Endothelial cell of hepatic sinusoid (primary cell): Measurements from ENCODE around the gene TMEM247.

Experiments
- in situ Hi-C: cut with HindIII; loops from 2 replicates; pipeline ENCODE4 v1.10.0; 2017; ENCODE audit warnings: low sequenced_read_pairs

Gene TMEM247

DNA sequence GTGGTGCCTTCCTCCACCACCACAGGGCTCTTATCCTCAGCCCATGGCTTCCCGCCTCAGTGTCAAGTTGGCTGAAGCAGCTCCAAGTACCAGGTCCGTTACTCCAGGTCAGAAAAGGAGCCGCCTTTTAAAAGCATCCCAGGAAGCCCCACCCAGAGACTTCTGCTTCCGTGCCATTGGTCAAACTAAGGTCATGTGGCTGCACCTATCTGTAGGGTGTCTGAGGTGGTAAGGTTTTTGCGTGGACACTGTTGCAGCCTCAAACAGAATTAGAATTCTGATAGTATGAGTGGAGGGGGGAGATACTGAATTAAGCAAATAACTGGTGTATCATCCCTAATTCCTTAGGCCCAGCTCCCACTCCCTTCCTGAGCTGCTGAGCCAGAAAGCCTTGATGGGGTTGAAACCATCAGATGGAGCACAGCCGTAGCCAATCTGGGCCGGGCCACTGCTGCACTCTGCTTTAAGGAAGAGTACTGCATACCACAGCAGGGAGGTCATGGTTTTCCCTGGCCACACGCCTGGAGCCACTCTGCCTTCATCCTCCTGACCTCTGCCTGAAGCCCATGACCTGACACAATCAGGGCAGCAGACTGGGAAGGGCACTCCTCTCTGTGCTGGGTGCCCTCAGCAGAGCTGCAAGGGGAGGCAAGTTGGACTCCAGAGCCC is 8.4 kb downstream of the TMEM247 start:
- in situ Hi-C loops, result no loop called here

DNA sequence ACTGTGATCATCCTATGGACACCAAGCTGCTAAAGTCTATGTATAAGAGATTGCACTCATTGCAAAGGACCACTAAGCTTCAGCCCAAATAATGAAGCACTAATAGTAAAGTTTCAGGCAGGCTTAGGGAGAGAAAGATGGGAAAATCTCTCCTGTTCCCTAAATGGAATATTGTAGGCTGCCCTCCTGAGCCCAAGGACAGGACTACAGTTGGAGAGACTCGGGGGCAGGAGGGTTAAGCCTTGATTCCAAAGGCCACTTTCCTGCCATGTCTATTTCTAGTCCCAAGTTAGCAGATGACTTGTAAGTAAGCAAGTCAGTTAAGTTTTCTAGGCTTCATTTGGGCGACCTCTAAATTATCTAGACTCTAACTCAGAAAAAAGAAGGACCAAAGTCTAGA is 9.0 kb downstream of the TMEM247 start:
- in situ Hi-C loops, result no loop called here

DNA sequence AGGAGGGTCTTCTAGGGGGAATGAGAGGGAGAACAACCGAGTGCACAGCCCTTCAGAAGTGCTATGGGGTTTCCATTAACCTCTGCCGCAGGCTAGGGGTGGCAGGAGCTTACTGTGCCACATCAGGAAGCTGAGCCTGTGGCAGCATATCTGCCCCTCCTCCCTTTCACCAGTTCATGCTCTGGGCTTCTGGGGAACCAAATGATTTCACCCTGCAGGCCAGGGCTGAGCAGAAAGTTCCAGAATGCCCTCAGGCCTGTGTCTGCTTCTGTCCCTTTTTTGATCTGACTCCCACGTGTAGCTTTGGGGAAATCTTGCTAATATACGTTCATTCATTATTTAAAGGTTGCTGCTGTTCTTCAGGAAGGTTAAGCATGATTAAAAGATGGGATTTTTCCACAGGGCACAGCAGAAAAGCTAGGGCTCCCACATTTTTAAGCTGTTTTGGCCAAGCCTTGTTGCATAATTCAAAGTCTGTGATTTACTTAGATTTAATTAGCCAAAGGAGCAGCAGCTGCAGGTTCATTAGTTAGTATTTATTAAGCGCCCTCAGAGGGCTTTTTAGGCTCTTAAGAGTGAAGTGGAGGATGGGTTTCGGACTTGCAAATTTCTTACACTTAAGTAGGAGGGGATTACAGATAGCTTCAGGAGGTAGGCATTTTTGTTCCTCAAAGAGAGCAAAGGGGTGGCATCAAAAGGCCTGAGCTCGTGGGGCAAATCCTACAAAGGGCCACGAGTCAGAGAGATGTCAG is 10.2 kb downstream of the TMEM247 start:
- in situ Hi-C loops, result no loop called here

DNA sequence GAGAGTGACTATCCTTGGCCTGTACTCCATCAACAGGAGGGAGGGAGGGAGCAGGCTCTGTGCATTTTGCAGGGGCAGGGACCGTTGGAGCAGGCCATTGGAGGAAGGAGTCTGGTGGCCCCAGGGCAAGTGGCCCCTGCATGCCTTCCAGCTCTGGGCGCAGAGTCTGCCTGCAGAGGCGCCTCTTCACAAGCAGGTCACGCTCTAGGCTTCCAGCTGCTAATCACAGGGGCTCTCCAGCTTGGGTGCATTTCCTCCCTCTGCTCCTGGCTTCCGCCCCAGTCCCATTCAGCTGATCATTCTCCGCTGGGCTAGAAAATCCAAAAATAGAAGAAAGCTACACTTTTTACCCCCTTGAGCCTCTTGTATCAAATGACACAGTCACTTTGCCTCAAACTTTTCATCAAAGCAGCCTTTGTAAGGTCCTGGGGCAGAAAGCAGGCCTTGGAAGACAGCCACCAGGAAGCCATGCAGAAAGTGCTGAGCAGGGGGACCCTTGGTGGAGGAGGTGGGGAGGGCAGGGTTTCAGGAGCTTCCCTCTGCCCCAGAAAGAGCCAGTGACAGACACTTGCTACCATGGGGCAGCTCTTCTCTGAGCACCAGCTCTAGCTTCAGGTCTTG is 11.3 kb downstream of the TMEM247 start:
- in situ Hi-C loops, result no loop called here

DNA sequence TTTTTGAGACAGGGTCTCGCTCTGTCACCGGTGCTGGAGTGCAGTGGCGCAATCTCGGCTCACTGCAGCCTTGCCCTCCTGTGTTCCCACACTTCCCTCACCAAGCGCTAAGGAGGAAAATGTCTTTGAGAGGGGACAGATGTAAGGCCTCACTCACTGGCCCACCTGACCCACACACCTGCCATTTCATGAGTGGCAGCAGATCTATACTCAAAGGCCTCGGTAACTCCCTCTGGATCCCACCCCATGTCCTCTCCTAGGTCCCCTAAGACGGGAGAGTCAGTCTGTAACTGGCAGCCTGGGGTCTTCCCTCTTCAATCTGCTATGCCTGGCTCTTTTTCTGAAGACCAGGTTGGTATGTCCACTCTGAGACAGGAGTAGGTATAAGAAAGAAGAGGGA is 12.9 kb downstream of the TMEM247 start:
- in situ Hi-C loops, result no loop called here

DNA sequence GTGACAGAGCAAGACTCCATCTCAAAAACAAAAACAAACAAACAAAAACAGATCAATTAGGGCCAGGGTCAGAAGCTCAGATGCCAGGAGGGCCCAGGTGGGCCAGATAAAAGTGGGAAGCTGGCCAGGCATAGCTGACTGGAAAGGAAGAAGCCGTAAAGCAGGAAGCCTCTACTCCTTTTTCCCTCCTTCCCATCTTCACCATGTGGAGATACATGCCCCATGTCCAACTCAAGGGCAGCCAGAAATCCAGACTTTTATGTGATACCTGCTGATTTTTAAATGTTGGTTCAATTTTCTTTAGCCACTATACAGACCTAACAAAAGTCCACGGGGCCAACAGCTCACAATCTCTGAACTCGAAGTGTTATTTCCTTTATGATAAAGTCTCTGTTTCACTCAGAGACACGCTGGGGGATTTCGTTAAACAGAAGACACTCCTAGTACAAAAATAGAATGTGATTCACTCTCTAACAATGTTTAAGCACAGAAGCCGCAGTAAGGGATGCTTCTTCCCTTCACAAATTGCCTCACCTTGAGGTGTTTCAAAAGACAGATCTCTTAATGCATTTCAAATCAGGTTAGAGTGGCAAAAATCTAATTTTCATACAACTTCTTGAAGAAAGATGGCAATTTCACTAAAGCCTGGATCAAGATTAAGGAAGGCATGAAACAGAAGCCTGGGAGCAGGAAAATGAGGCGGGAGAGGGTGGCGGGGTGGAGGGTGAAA is 14.0 kb downstream of the TMEM247 start:
- in situ Hi-C loops, result no loop called here

DNA sequence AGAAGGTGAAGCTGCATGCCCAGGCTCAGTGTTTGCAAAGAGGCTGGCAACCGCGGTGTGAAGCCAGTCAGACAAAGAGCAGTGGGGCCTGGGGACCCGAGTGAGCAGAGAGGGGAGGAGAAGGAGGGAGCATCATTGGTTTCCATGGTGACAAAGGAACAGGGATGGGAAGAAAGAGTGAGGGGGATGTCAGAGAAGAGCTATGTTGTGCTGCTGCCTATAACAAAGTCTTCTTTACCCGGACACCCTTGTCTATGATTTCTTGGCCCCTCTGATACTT is 14.5 kb downstream of the TMEM247 start:
- in situ Hi-C loops, result no loop called here

DNA sequence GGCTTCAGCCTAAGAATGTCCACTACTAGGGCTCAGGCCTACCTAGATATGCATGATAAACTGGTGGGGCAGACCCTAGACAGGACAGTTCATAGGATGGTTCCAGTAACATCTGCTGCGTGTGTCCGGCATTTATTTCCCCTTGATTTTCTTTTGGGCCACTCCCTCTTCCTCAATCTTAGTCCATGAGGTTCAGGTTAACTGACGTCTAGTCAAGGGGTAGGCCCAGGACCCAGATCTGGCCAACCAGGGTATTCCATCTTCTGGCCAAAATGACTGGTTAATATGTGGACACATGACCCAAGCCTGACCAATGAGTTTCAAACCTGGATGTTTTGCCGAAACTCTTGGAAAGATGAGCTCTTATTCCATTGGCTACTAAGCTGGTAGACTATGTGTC is 15.2 kb downstream of the TMEM247 start:
- in situ Hi-C loops, result no loop called here

DNA sequence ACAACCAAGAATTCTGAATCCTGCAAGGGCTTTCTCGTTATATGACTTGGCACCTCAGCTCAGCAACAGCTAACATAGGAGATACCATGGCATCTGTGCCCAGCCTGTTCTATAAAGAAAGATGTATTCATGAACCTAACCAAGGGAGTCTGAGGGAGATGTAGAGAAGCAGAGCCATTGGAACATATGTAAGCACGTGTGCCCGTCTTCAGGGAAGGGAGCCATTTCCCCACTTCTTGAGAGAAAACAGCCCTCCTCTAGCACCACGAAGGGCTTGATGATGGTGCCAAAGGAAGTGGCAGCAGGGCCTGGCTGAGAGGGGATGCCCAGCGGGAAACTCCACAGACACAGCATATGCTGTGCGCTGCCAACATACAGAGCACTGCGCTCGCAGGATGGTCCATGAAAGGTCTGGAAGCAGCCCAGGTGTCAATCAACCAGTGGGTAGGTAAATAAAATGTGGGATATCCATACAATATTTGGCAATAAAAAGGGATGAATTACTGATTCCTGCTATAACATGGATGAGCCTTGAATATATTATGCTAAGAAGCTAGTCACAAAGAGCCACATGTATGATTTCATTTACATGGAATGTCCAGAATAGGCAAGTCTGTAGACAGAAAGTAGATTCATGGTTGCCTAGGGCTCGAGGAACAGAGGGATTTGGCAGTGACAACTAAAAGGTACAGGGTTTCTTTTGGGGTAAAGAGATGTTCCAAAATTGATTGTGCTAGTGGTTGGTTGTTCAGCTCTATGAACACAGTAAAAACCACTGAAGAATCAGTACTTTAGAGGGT is 16.1 kb downstream of the TMEM247 start:
- in situ Hi-C loops, result no loop called here

DNA sequence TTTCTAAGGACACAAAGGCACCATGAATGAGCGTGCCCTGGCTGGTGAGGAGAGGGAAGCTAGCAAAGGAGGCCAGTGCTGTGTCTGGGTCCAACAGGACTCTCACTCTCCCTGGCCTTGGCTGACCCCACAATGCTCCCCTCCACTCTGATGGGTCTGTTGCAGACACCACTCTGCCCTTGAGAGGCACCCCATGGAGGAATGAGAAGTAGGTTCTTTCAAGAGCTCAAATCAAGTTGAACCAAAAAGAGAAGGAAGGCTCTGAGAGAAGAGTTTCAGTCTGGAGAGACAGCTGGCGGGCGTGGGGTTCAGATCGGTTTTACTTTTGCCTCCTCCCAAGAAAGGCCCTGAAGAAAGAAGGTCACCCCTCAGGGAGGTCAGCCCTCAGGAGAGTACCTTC is 18.4 kb downstream of the TMEM247 start:
- in situ Hi-C loops, result no loop called here

DNA sequence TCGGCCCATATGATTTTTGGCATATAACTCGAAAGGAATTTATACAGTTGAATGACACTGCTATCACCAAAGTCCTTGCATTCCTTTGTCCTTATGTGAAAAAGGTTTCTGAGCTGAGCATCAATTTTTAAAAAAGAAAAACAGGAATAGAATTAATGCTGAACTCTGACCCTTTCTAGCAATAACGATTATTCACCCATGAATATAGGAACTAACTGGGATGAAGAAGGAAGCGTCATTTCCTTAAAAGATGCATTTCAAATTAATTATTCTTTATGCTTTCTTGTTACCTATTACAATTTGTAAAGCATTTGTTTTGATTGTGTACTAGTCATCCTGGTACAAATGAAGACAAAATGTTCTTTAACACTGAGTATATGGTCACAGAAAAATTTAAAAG is 19.3 kb downstream of the TMEM247 start:
- in situ Hi-C loops, result no loop called here

DNA sequence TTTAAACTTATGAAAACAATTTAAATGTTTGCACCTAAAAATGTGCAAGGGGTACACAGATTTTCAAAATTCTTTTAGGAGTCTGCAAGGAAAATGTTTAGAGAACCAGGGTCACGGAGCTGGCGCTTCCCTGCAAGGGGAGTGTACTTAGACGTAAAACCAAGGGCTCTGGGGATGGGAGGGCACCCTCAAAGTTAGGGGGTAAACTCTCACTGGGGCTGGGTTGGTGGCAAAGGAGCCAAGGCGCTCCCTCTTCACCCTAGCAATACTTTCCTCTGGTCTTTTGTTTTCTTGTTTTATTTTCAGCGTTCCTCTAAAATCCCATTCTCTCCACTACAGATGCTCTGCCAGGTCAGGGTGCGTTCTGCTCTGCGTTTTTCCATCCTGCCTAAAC is 20.0 kb downstream of the TMEM247 start:
- in situ Hi-C loops, result no loop called here

DNA sequence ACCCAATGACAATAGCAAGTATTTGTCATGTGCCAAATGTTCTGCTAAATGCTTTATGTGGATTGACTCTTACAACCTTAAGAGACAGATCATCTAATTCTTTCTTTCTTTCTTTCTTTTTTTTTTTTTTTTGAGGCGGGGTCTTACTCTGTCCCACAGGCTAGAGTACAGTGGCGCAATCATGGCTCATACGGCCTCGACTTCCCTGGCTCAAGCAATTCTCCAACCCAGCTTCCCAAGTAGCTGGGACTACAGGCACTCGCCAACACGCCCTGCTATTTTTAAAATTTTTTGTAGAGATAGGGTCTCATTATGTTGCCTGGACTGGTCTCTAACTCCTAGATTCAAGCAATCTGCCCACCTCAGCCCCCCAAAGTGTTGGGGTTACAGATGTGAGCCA is 21.4 kb downstream of the TMEM247 start:
- in situ Hi-C loops, result no loop called here

DNA sequence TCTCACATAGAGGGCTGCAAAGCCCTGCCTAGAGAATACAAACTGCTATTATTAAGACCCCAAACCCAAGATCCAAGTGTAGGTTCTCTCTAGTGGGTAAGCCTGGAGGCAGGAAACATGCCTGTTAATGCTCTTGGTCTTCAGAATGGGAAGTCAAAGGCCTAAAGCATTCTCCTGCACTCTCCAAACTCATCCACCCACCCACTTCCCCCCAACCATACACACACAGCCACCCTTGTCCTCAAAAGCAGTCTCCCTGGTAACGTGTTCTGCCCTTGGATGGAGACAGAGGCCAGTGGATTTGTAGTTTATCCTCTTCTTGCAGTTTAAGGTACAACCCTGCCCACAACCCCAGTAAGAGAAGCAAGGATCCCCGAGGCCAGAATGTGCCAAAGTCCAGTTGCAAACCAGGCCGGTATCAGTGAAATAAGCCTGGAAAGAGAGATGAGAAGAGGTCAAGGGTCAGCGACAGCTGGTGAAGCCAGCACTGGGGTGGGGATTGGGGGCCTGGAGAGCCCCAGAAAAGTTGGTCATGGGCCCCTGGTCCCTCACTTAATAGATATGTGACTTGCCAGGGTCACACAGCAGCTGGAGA is 23.0 kb downstream of the TMEM247 start:
- in situ Hi-C loops, result no loop called here

DNA sequence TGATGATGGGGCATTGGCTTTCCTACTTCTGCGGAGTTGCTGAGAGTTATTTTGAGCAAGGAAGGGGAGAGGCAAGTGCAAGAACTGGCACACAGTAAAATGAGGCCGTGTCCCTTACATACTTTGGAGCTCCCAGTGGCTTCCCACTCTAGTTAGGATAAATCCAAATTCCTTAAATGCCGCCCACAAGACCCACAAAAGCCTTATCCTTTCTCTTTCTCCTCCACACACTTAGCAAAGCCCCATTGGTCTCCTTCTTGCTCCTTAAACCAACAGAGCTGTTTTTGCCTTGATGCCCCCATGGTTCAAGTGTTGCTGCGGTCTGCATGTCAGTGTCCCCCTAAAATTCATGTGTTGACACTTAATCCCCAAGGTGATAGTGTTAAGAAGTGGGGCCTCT is 24.3 kb downstream of the TMEM247 start:
- in situ Hi-C loops, result no loop called here

DNA sequence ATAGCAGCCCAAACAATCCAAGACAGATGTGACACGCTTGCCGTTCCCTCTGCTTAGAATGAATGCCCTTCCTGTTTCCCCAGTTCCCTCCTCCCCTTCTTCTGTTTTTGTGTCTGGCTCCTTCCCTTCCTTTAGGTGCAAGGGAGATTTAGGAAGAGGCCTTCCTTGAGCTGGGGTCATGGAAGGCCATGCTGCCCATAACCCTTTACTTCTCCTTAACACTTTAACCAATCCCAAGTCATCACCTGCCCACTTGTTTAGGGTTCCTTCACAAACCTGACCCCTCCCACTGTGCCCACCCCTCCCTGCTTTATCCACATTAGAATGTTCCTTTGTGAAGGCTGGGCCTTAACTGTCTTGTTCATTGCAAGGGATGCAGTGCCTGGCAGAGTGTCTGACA is 24.9 kb downstream of the TMEM247 start:
- in situ Hi-C loops, result no loop called here

DNA sequence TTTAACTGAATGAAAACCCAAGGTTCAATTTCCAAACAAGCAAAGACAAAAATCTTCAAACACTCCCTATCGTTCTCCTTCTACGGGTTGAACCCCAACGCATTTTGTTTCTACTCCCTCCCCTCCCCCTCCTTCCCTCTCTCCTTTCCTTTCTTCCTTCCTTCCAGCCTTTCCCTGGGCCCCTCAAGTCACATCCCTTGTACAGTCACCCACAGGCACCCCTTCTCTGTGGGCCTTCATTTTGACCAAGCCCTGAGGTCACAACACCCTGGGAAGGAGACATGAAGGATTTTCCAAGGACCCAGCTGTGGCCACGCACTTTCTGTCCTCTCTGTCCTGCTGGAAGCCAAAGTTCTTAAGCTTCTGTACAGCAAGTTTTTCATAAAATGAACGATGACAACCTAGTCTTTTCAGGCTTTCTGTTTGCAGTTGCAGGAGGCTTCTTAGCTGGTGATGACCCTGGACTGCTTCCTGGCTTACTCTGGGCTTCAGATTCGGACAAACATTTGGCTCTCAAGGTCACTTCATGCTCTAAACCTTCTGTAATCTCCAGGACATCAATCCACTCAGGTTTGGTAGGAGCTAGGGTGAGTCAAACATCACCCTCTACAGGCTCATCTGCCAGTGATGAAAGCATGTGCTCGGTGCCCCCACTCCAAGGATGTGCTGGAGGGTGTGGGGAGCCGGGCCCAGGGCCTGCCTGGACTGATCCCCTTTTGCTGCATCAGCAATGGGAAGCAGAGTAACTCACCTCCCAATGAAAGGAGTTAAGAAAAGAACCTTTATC is 25.5 kb downstream of the TMEM247 start:
- in situ Hi-C loops, result no loop called here

DNA sequence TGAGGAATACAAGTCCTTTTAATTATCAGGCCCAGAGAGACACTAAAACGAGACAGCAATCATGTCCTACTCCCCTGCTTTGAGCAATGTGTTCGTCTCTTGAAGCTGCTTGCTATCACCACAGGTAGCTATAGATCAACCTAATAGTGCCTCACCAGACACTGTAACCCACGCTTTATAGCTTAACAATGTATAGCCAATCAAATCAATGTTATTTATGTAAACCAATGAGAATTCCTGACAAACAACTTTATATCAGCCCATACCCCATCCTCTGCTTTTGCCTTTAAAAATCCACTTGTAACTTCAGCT is 26.1 kb downstream of the TMEM247 start:
- in situ Hi-C loops, result no loop called here

DNA sequence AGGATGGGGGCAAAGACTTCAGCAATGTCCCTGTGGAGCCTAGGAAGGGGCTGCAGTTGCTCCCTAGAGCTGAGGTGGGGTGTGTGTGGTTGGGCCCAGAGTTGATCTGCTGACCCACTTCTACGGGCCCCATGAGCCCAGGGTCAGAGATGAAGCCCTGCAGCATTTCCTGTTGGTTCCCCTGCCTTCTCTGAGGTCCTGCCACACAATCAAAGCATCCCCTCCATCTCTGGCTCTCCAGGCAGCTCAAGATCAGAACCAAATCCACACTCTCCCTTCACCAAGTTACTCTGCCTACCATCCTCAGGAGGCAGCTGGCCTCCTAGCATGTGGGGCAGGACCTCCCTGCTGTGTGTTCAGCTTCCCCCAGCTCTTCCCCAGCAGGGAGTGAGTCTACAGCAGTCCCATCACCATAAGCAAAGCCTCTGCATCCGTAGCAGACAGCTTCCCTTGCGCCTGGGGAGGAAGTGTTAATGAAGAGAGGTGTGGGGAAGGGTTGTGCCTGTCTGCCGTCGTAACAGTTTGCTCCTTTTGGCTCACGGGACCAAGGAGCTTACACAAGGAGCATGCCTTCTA is 26.9 kb downstream of the TMEM247 start:
- in situ Hi-C loops, result no loop called here

DNA sequence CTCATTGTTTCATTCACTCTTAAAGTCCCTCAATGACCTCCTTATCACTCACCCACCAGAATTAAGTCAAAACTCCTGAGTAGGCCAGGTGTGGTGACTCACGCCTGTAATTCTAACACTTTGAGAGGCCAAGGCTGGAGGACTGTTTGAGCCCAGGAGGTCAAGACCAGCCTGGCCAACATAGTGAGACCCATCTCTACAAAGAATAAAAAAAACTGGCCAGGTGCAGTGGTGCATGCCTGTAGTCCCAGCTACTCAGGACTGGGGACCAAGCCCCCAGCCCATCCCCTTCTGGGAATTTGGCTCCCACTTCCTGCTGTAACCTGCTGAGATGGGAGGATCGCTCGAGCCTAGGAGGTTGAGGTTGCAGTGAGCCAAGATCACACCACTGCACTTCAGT is 28.9 kb downstream of the TMEM247 start:
- in situ Hi-C loops, result no loop called here
